SK-N-SH (cell line): ENCODE results near the gene TTF2. TPM values are rescaled to one million over a fixed set of nuclear protein-coding genes. Genes with fewer than 3 reads are reported as not detected.

Source experiments
- CTCF ChIA-PET: fragments of 300-600, 350-600 bp; formaldehyde crosslinking; extraction: SDS; loops from one replicate; lab custom pipeline; 2021; lab: Yijun Ruan, JAX
- POLR2A ChIA-PET: fragments of 350-600 bp; sonication (Branson Sonifier 250); formaldehyde crosslinking; extraction: SDS; loops from one replicate; lab custom pipeline; 2020; ENCODE audit warnings: antibody characterized with exemption, inconsistent platforms; lab: Yijun Ruan, JAX
- DNase-seq: peaks from one replicate; pipeline ENCODE4 v3.0.0; 2012
- H2AFZ ChIP-seq: fragments of 200-600 bp; sonication (generic); 2 replicates; pipeline ENCODE4 v1.8.1; 2016; ENCODE audit warnings: antibody characterized with exemption, mild to moderate bottlenecking, low read depth
- H3F3A ChIP-seq: fragments of 200-600 bp; sonication (generic); replicated peaks from 2 replicates; pipeline ENCODE3; 2016; ENCODE audit warnings: antibody characterized with exemption, mild to moderate bottlenecking; ENCODE audit not compliant: insufficient read depth
- H3K27ac ChIP-seq, 2 experiments: fragments of 200-500 bp in 1 of 2; fragments of 200-600 bp in 1 of 2; sonication (Bioruptor generic) in 1 of 2; sonication (generic), shearing (Covaris generic) in 1 of 2; 2 replicates each; pipeline versions ENCODE4 v1.5.1 to v1.6.1; 2014 to 2016; ENCODE audit warnings: low read depth in 2 of 2, inconsistent platforms in 1 of 2, low read length in 1 of 2, mild to moderate bottlenecking in 1 of 2, mixed read lengths in 1 of 2
- H3K27me3 ChIP-seq: fragments of 200-600 bp; sonication (generic), shearing (Covaris generic); 2 replicates; pipeline ENCODE4 v1.6.1; 2016; ENCODE audit warnings: mixed run types; ENCODE audit not compliant: insufficient read depth
- H3K36me3 ChIP-seq, 2 experiments: fragments of 200-500 bp in 1 of 2; fragments of 200-600 bp in 1 of 2; sonication (Bioruptor generic) in 1 of 2; sonication (generic) in 1 of 2; replicated peaks in 1 of 2; 2 replicates each; pipeline versions ENCODE3 to v1.5.1; 2014 to 2016; ENCODE audit warnings: low read length in 1 of 2, mild to moderate bottlenecking in 1 of 2; ENCODE audit not compliant: insufficient read depth in 2 of 2, control insufficient read depth in 1 of 2
- H3K4me1 ChIP-seq, 2 experiments: fragments of 200-500 bp in 1 of 2; fragments of 200-600 bp in 1 of 2; sonication (Bioruptor generic) in 1 of 2; sonication (generic), shearing (Covaris generic) in 1 of 2; 2 replicates each; pipeline versions ENCODE4 v1.5.1 to v1.6.1; 2014 to 2016; ENCODE audit warnings: low read depth in 1 of 2, low read length in 1 of 2, mixed run types in 1 of 2; ENCODE audit not compliant: insufficient read depth in 2 of 2, control insufficient read depth in 1 of 2
- H3K4me2 ChIP-seq: fragments of 200-600 bp; sonication (generic), shearing (Covaris generic); 2 replicates; pipeline ENCODE4 v1.6.1; 2017; ENCODE audit warnings: mixed run types
- H3K4me3 ChIP-seq, 2 experiments: fragments of 200-500 bp in 1 of 2; fragments of 200-600 bp in 1 of 2; sonication (Bioruptor generic) in 1 of 2; sonication (generic), shearing (Covaris generic) in 1 of 2; 2 replicates each; pipeline versions ENCODE4 v1.5.1 to v1.8.1; 2014 to 2016; ENCODE audit warnings: low read depth in 2 of 2, inconsistent platforms in 1 of 2, low read length in 1 of 2, mild to moderate bottlenecking in 1 of 2, mixed read lengths in 1 of 2, moderate library complexity in 1 of 2
- H3K79me2 ChIP-seq: fragments of 200-600 bp; sonication (generic); 2 replicates; pipeline ENCODE4 v1.8.1; 2017; ENCODE audit warnings: mild to moderate bottlenecking; ENCODE audit not compliant: insufficient read depth
- H3K9ac ChIP-seq: fragments of 200-600 bp; sonication (generic); 2 replicates; pipeline ENCODE4 v1.6.1; 2017; ENCODE audit warnings: mixed run types
- H3K9me2 ChIP-seq: fragments of 200-600 bp; sonication (generic); 2 replicates; pipeline ENCODE4 v1.6.1; 2017; ENCODE audit warnings: mixed run types
- H3K9me3 ChIP-seq: fragments of 200-600 bp; sonication (generic); 2 replicates; pipeline ENCODE4 v1.6.1; 2017; ENCODE audit warnings: mixed run types, mild to moderate bottlenecking, moderate library complexity
- H4K20me1 ChIP-seq: fragments of 200-600 bp; sonication (generic); 2 replicates; pipeline ENCODE4 v1.6.1; 2017; ENCODE audit warnings: mild to moderate bottlenecking, mixed run types; ENCODE audit not compliant: insufficient read depth
- CTCF ChIP-seq: fragments of 200-600 bp; sonication (generic); IDR thresholded peaks from 2 replicates; pipeline ENCODE4 v1.6.1; 2017; ENCODE audit warnings: antibody characterized with exemption, mild to moderate bottlenecking, moderate library complexity
- GABPA ChIP-seq: IDR thresholded peaks from 2 replicates; pipeline ENCODE4 v1.4.0; 2012; ENCODE audit warnings: low read depth, mild to moderate bottlenecking
- NFIC ChIP-seq: IDR thresholded peaks from 2 replicates; pipeline ENCODE4 v1.4.0; 2012; ENCODE audit warnings: borderline replicate concordance
- NRF1 ChIP-seq: IDR thresholded peaks from 2 replicates; pipeline ENCODE4 v1.6.1; 2012; ENCODE audit warnings: low read depth, mild to moderate bottlenecking, low read length
- PBX3 ChIP-seq: IDR thresholded peaks from 2 replicates; pipeline ENCODE4; 2012
- POLR2AphosphoS5 ChIP-seq: IDR thresholded peaks from 2 replicates; pipeline ENCODE4 v1.6.1; 2012; ENCODE audit warnings: low read depth, low read length
- REST ChIP-seq: IDR thresholded peaks from 2 replicates; pipeline ENCODE4 v1.6.1; 2012; ENCODE audit warnings: mild to moderate bottlenecking, low read depth, low read length, moderate library complexity
- RFX5 ChIP-seq: IDR thresholded peaks from 2 replicates; pipeline ENCODE4 v1.6.1; 2012; ENCODE audit warnings: mild to moderate bottlenecking, improper control_type of control experiment, low read length
- SIN3A ChIP-seq: IDR thresholded peaks from 2 replicates; pipeline ENCODE4 v1.6.1; 2012; ENCODE audit warnings: low read depth, mild to moderate bottlenecking, low read length, moderate library complexity, borderline replicate concordance
- SMC3 ChIP-seq: IDR thresholded peaks from 2 replicates; pipeline ENCODE4 v1.6.1; 2012; ENCODE audit warnings: low read depth, low read length, improper control_type of control experiment
- TAF1 ChIP-seq: IDR thresholded peaks from 2 replicates; pipeline ENCODE4 v1.6.1; 2012; ENCODE audit warnings: low read depth, mild to moderate bottlenecking, low read length, moderate library complexity, borderline replicate concordance
- TCF12 ChIP-seq: IDR thresholded peaks from 2 replicates; pipeline ENCODE4 v1.4.0; 2012
- USF1 ChIP-seq: IDR thresholded peaks from 2 replicates; pipeline ENCODE4 v1.4.0; 2012; ENCODE audit warnings: low read depth, borderline replicate concordance
- USF2 ChIP-seq: fragments of 150-350 bp; IDR thresholded peaks from 2 replicates; pipeline ENCODE4 v1.6.1; 2017; ENCODE audit warnings: antibody characterized with exemption, low read length, low read depth, borderline replicate concordance
- ZBTB33 ChIP-seq: IDR thresholded peaks from 2 replicates; pipeline ENCODE4 v1.4.0; 2012; ENCODE audit warnings: low read depth, borderline replicate concordance
- WGBS: methylation state at CpG from one replicate; pipeline ENCODE4 v1.1.6; 2017; ENCODE audit warnings: low lambda C conversion rate; 5-methylcytosine and 5-hydroxymethylcytosine counted together
- polyA plus RNA-seq, 3 experiments: library from polyadenylated mRNA; depleted of rRNA; stranded (reverse); fragments of >200 nt; gene quantifications; 2 replicates each; pipeline ENCODE4 v1.2.3, GENCODE V29; 2012

Gene TTF2
- polyA plus RNA-seq, 1 of the 3 experiments (the other 2 are of a cell fraction) = 10.8 TPM

GRCh38 chr1:117130526-117130925 lies 70.4 kb downstream of the TTF2 start:
- H3K4me2 ChIP-seq = no peak overlapping the region
- H2AFZ ChIP-seq = no peak overlapping the region
- H4K20me1 ChIP-seq = no peaks in the 10 kb centered on the region
- TF ChIP-seq USF1 = no peak
- peaks cover 0 to 8% of the 10 kb centered on the region in 2 experiments; a peak in 2 of 4 replicates for H3K4me1 ChIP-seq
- POLR2A ChIA-PET = no interaction called here
- H3K79me2 ChIP-seq = no peaks in the 10 kb centered on the region
- no peaks in the 10 kb centered on the region for H3K36me3 ChIP-seq
- H3K27ac ChIP-seq = no peak overlapping the region
- CTCF ChIA-PET = no interaction called here
- H3K9ac ChIP-seq = no peak overlapping the region
- no peaks in the 10 kb centered on the region for H3K9me2 ChIP-seq
- no peaks in the 10 kb centered on the region for H3K9me3 ChIP-seq
- no peaks in the 10 kb centered on the region for H3K27me3 ChIP-seq
- H3K4me3 ChIP-seq = no peak overlapping the region
- 78% methylated on average over 4 of the region's 4 CpGs for WGBS
- H3F3A ChIP-seq = no peaks in the 10 kb centered on the region
- no peak for DNase-seq

- Histone ChIP-seq H3F3A (no peaks in the 10 kb centered on the region), H3K79me2 (no peaks in the 10 kb centered on the region), H3K27me3 (no peaks in the 10 kb centered on the region), H3K9me2 (no peaks in the 10 kb centered on the region), H3K27ac (no peak overlapping the region), H3K4me2 (no peak overlapping the region), H3K36me3 (no peaks in the 10 kb centered on the region), H2AFZ (no peak overlapping the region), H3K9ac (no peak overlapping the region), H3K4me3 (no peak overlapping the region), H3K9me3 (no peaks in the 10 kb centered on the region), H4K20me1 (no peaks in the 10 kb centered on the region), H3K4me1 (no peaks in the 10 kb centered on the region)
- ChIA-PET POLR2A (no interaction called here), CTCF (interaction anchor here (0.9 to 2.9 kb wide), 2 partner anchors 13 to 150 kb away, joined by 3 to 14 read pairs; no protein-coding TSS in a partner anchor)
- WGBS = 83% methylated on average over 2 of the region's 2 CpGs
- DNase-seq = no peak
- TF ChIP-seq PBX3 = no peak
- no peak for TF ChIP-seq GABPA
- TF ChIP-seq TCF12 = no peak
- no peak for TF ChIP-seq USF1
- no peak for TF ChIP-seq TAF1
- TF ChIP-seq NRF1 = no peak
- no peak for TF ChIP-seq REST
- TF ChIP-seq CTCF = no peak
- no peak for TF ChIP-seq POLR2AphosphoS5
- no peak for TF ChIP-seq RFX5
- TF ChIP-seq ZBTB33 = no peak
- TF ChIP-seq NFIC = no peak
- no peak for TF ChIP-seq SMC3
- TF ChIP-seq USF2 = no peak
- no peak for TF ChIP-seq SIN3A
Observed at GRCh38 chr1:117135329-117135728, 75.2 kb downstream of the TTF2 start.
